GM13976 (cell line): ENCODE results near the gene CNTNAP2.
"Not testable (repeated sequence)": the region's sequence is repeated elsewhere in the genome, so short reads cannot be mapped to it uniquely, and the experiment has no call there.

Experiments
- DNase-seq: peaks from one replicate; pipeline ENCODE4 v3.0.0; 2012; ENCODE audit warnings: low spot score
- CTCF ChIP-seq: IDR thresholded peaks from 2 replicates; pipeline ENCODE4 v1.5.1; 2012; ENCODE audit warnings: borderline replicate concordance, mild to moderate bottlenecking; ENCODE audit not compliant: insufficient read depth; ENCODE audit errors: extremely low read depth, missing control alignments, control extremely low read depth
- in situ Hi-C: fragments of 300-500 bp; cut with MboI; formaldehyde crosslinking; loops from one replicate; pipeline ENCODE4 v1.12.0; 2022; ENCODE audit warnings: low sequenced_read_pairs, mixed read lengths, inconsistent platforms; ENCODE audit not compliant: unreplicated experiment

The CNTNAP2 gene

GRCh38 chr7:148050492-148051158 is 1934.0 kb downstream of the CNTNAP2 start:
- in situ Hi-C loops: no loop called here
- no peak for DNase-seq
- TF ChIP-seq CTCF: no peak

- DNase-seq: no peak
- in situ Hi-C loops: no loop called here
- TF ChIP-seq CTCF: no peak
Measured at GRCh38 chr7:148056406-148056805, 1939.8 kb downstream of the CNTNAP2 start.

- DNase-seq: no peak
- in situ Hi-C loops: no loop called here
- TF ChIP-seq CTCF: no peak
Measured at GRCh38 chr7:148058092-148058491, 1941.5 kb downstream of the CNTNAP2 start.

- no peak for DNase-seq
- no peak for TF ChIP-seq CTCF
- in situ Hi-C loops: no loop called here
Measured at GRCh38 chr7:148058753-148059152, 1942.2 kb downstream of the CNTNAP2 start.

GRCh38 chr7:148060724-148061123 is 1944.1 kb downstream of the CNTNAP2 start:
- in situ Hi-C loops: no loop called here
- DNase-seq: peak; percentile 23

GRCh38 chr7:148078111-148078510 is 1961.5 kb downstream of the CNTNAP2 start:
- not testable (repeated sequence) for DNase-seq
- in situ Hi-C loops: loop anchor here (25.0 kb wide), 1 partner anchor 841 kb away; no protein-coding TSS in a partner anchor

More at GRCh38 chr7:148060724-148061123, 1944.1 kb downstream of the CNTNAP2 start:
- no peak for TF ChIP-seq CTCF

GRCh38 chr7:148079206-148080080 is 1962.8 kb downstream of the CNTNAP2 start:
- in situ Hi-C loops: loop anchor here (25.0 kb wide), 1 partner anchor 842 kb away; no protein-coding TSS in a partner anchor
- no peak for DNase-seq
- no peak for TF ChIP-seq CTCF
